Mammary epithelial cell (primary cell): ENCODE results near the gene DNAH9.

ENCODE experiments used
- EZH2 ChIP-seq: IDR thresholded peaks from 2 replicates; pipeline ENCODE4 v1.6.1; 2012; ENCODE audit warnings: low read length, inconsistent platforms, borderline replicate concordance
- TF ChIP-seq, protein P1 (sequence below), 2 donors: IDR thresholded peaks in 1 of 2; conservative IDR thresholded peaks in 1 of 2; 2 replicates each; pipeline ENCODE4 v1.5.1; 2011 to 2012; ENCODE audit warnings: inconsistent platforms in 2 of 2, low read length in 2 of 2, mild to moderate bottlenecking in 2 of 2, control low read depth in 1 of 2, low read depth in 1 of 2; ENCODE audit not compliant: insufficient read depth in 1 of 2; ENCODE audit errors: extremely low read depth in 1 of 2

GRCh38 chr17:11940904-11941303 is 342.6 kb downstream of the DNAH9 start:
- TF ChIP-seq, protein P1, sequence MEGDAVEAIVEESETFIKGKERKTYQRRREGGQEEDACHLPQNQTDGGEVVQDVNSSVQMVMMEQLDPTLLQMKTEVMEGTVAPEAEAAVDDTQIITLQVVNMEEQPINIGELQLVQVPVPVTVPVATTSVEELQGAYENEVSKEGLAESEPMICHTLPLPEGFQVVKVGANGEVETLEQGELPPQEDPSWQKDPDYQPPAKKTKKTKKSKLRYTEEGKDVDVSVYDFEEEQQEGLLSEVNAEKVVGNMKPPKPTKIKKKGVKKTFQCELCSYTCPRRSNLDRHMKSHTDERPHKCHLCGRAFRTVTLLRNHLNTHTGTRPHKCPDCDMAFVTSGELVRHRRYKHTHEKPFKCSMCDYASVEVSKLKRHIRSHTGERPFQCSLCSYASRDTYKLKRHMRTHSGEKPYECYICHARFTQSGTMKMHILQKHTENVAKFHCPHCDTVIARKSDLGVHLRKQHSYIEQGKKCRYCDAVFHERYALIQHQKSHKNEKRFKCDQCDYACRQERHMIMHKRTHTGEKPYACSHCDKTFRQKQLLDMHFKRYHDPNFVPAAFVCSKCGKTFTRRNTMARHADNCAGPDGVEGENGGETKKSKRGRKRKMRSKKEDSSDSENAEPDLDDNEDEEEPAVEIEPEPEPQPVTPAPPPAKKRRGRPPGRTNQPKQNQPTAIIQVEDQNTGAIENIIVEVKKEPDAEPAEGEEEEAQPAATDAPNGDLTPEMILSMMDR (conservative IDR thresholded peaks at IDR 0.05 in 1 of 2, IDR thresholded peaks at IDR 0.05 in 1 of 2; ENCODE audit: extremely low read depth in 1 of 2, insufficient read depth in 1 of 2, low read depth in 1 of 2, low read length in 2 of 2) = no peak
- no peak for TF ChIP-seq EZH2
